LNCaP clone FGC (cell line): ENCODE data around the gene PPP6C.
"Not testable (repeated sequence)": the region's sequence is repeated elsewhere in the genome, so short reads cannot be mapped to it uniquely, and the experiment has no call there.

Experiments used
- DNase-seq: peaks from one replicate; pipeline ENCODE4 v3.0.0-alpha.2; 2011; ENCODE audit warnings: low read depth
- H3K4me3 ChIP-seq: 2 replicates; pipeline ENCODE4 v1.5.1; 2011; ENCODE audit warnings: mild to moderate bottlenecking, low read depth, low read length, control low read depth
- CTCF ChIP-seq: IDR thresholded peaks from 2 replicates; pipeline ENCODE4 v1.5.1; 2012; ENCODE audit warnings: mild to moderate bottlenecking; ENCODE audit not compliant: control insufficient read depth, insufficient read depth; ENCODE audit errors: extremely low read depth

Gene PPP6C

GRCh38 chr9:125227761-125228160 lies 38.2 kb upstream of the PPP6C start:
- no peak for TF ChIP-seq CTCF
- H3K4me3 ChIP-seq = no peak overlapping the region
- DNase-seq = no peak

- not testable (repeated sequence) for H3K4me3 ChIP-seq, DNase-seq
These were observed 35.3 kb upstream of the PPP6C start for GRCh38 chr9:125224858-125225257.

- DNase-seq = no peak
- no peak overlapping the region for H3K4me3 ChIP-seq
- TF ChIP-seq CTCF = no peak
These were observed 29.0 kb upstream of the PPP6C start for GRCh38 chr9:125218621-125219020.

- no peak for DNase-seq
- H3K4me3 ChIP-seq = no peak overlapping the region
- TF ChIP-seq CTCF = no peak
These were observed 24.6 kb upstream of the PPP6C start for GRCh38 chr9:125214186-125214585.

GRCh38 chr9:125204477-125204876 lies 14.9 kb upstream of the PPP6C start:
- DNase-seq = no peak
- no peak overlapping the region for H3K4me3 ChIP-seq
- TF ChIP-seq CTCF = no peak

- H3K4me3 ChIP-seq = no peak overlapping the region
- no peak for TF ChIP-seq CTCF
- no peak for DNase-seq
These were observed 13.4 kb upstream of the PPP6C start for GRCh38 chr9:125202846-125203618.

GRCh38 chr9:125200216-125201047 lies 10.8 kb upstream of the PPP6C start, which contains the start of gene RABEPK:
Gene RABEPK (plus strand): TSS chr9:125200542. CDS start chr9:125203014, 2,472 bp downstream.
- no peak for TF ChIP-seq CTCF
- DNase-seq = peak; percentile 63
- H3K4me3 ChIP-seq = peak within 1 kb of the TSS; percentile 76

- DNase-seq, H3K4me3 ChIP-seq: not testable (repeated sequence)
These were observed 6.0 kb upstream of the PPP6C start for GRCh38 chr9:125195591-125195990.

GRCh38 chr9:125194466-125194865 lies 4.9 kb upstream of the PPP6C start:
- DNase-seq, H3K4me3 ChIP-seq: not testable (repeated sequence)
